H1 (cell line): ENCODE results near the gene SEC14L5. TPM values are rescaled to one million over a fixed set of nuclear protein-coding genes. Genes with fewer than 3 reads are reported as not detected.
"Not testable (repeated sequence)": the region's sequence is repeated elsewhere in the genome, so short reads cannot be mapped to it uniquely, and the experiment has no call there.

Experiments
- CTCF ChIA-PET: fragments of 300-600 bp; sonication (Branson Sonifier 250); formaldehyde crosslinking; loops from one replicate; lab custom pipeline; 2021; ENCODE audit not compliant: partially characterized antibody; lab: Charles Lee
- POLR2A ChIA-PET: fragments of 300-600 bp; sonication (Branson Sonifier 250); formaldehyde crosslinking; loops from one replicate; lab custom pipeline; 2021; ENCODE audit warnings: inconsistent platforms; ENCODE audit not compliant: partially characterized antibody; lab: Charles Lee
- DNase-seq, 2 experiments: peaks; one replicate each; pipeline versions ENCODE4 v3.0.0 to v3.0.0-alpha.2; 2010 to 2022; ENCODE audit warnings: low spot score in 2 of 2, low read depth in 1 of 2, mixed read lengths in 1 of 2
- FAIRE-seq: peaks from 2 replicates; lab custom pipeline; 2011; peaks lifted over from hg19 to GRCh38; lab: Jason Lieb, UNC
- H2AFZ ChIP-seq: 2 replicates; pipeline ENCODE4 v1.8.1; 2012; ENCODE audit warnings: low read length, inconsistent platforms
- H2AK5ac ChIP-seq: 2 replicates; pipeline ENCODE4 v1.6.1; 2013; ENCODE audit warnings: low read depth, low read length
- H2BK120ac ChIP-seq: replicated peaks from 2 replicates; pipeline ENCODE3; 2013; ENCODE audit warnings: low read depth, low read length, inconsistent platforms
- H2BK12ac ChIP-seq: 2 replicates; pipeline ENCODE4 v1.6.1; 2013; ENCODE audit warnings: low read depth, low read length
- H2BK15ac ChIP-seq: 2 replicates; pipeline ENCODE4 v1.6.1; 2013; ENCODE audit warnings: low read length
- H2BK20ac ChIP-seq: 2 replicates; pipeline ENCODE4 v1.6.1; 2013; ENCODE audit warnings: low read length
- H2BK5ac ChIP-seq: 2 replicates; pipeline ENCODE4 v1.6.1; 2013; ENCODE audit warnings: low read depth, low read length
- H3K14ac ChIP-seq: 2 replicates; pipeline ENCODE4 v1.6.1; 2013; ENCODE audit warnings: inconsistent platforms; ENCODE audit not compliant: insufficient read length
- H3K18ac ChIP-seq: 2 replicates; pipeline ENCODE4 v1.6.1; 2013; ENCODE audit warnings: low read length; ENCODE audit errors: extremely low read depth
- H3K23ac ChIP-seq: 2 replicates; pipeline ENCODE4 v1.6.1; 2013; ENCODE audit warnings: inconsistent platforms; ENCODE audit not compliant: insufficient read length
- H3K23me2 ChIP-seq: 2 replicates; pipeline ENCODE4 v1.6.1; 2013; ENCODE audit warnings: low read depth, low read length
- H3K27ac ChIP-seq: 2 replicates; pipeline ENCODE4 v1.6.1; 2011; ENCODE audit warnings: low read depth, low read length, inconsistent platforms
- H3K27me3 ChIP-seq, 4 experiments: replicated peaks in 1 of 4; 1 replicate in 1 of 4; 2 replicates in 3 of 4; pipeline versions ENCODE4 v1.6.1 to v1.8.1; 2011 to 2013; ENCODE audit warnings: low read length in 3 of 4, mild to moderate bottlenecking in 3 of 4, inconsistent platforms in 2 of 4, mixed read lengths in 2 of 4, moderate library complexity in 1 of 4; ENCODE audit not compliant: control insufficient read depth in 3 of 4, insufficient read depth in 3 of 4; ENCODE audit errors: extremely low read depth in 1 of 4
- H3K36me3 ChIP-seq, 4 experiments: 2 replicates each; pipeline versions ENCODE4 v1.6.1 to v1.8.1; 2011 to 2013; ENCODE audit warnings: mild to moderate bottlenecking in 4 of 4, low read length in 3 of 4, moderate library complexity in 2 of 4, control low read depth in 1 of 4, inconsistent platforms in 1 of 4; ENCODE audit not compliant: insufficient read depth in 4 of 4, control insufficient read depth in 2 of 4
- H3K4ac ChIP-seq: replicated peaks from 2 replicates; pipeline ENCODE3; 2013; ENCODE audit warnings: low read length, low read depth, mixed read lengths, inconsistent platforms; ENCODE audit not compliant: insufficient read length
- H3K4me1 ChIP-seq, 4 experiments: replicated peaks in 1 of 4; 1 replicate in 1 of 4; 2 replicates in 3 of 4; pipeline versions ENCODE4 v1.6.1 to v1.8.1; 2011 to 2013; ENCODE audit warnings: low read length in 3 of 4, inconsistent platforms in 2 of 4, mixed read lengths in 1 of 4; ENCODE audit not compliant: insufficient read depth in 4 of 4, control insufficient read depth in 3 of 4
- H3K4me2 ChIP-seq, 2 experiments: 2 replicates each; pipeline versions ENCODE4 v1.6.1 to v1.8.1; 2011 to 2013; ENCODE audit warnings: low read depth in 2 of 2, low read length in 2 of 2, control low read depth in 1 of 2, inconsistent platforms in 1 of 2, mild to moderate bottlenecking in 1 of 2; ENCODE audit not compliant: insufficient read depth in 1 of 2
- H3K4me3 ChIP-seq, 4 experiments: fragments of 200-600, 300-600 bp in 1 of 4; sonication (generic), shearing (Covaris generic), sonication (Bioruptor Twin) in 1 of 4; 2 replicates each; pipeline versions ENCODE4 v1.5.1 to v1.8.1; 2011 to 2016; ENCODE audit warnings: low read length in 4 of 4, low read depth in 3 of 4, control low read depth in 2 of 4, inconsistent platforms in 2 of 4, mild to moderate bottlenecking in 2 of 4, mixed read lengths in 1 of 4, moderate library complexity in 1 of 4; ENCODE audit not compliant: insufficient read depth in 2 of 4; ENCODE audit errors: extremely low read depth in 1 of 4
- H3K56ac ChIP-seq: replicated peaks from 2 replicates; pipeline ENCODE3; 2013; ENCODE audit warnings: low read depth, mild to moderate bottlenecking, mixed read lengths, low read length, inconsistent platforms; ENCODE audit not compliant: insufficient read length
- H3K79me1 ChIP-seq: 2 replicates; pipeline ENCODE4 v1.6.1; 2013; ENCODE audit warnings: low read depth, low read length, control low read depth
- H3K79me2 ChIP-seq, 2 experiments: 2 replicates each; pipeline versions ENCODE4 v1.6.1 to v1.8.1; 2012 to 2013; ENCODE audit warnings: low read length in 2 of 2, mild to moderate bottlenecking in 2 of 2, inconsistent platforms in 1 of 2; ENCODE audit not compliant: insufficient read depth in 2 of 2, control insufficient read depth in 1 of 2
- H3K9ac ChIP-seq, 4 experiments: replicated peaks in 1 of 4; 1 replicate in 1 of 4; 2 replicates in 3 of 4; pipeline versions ENCODE4 v1.6.1 to v1.8.1; 2011 to 2013; ENCODE audit warnings: low read depth in 3 of 4, low read length in 3 of 4, control low read depth in 2 of 4, mild to moderate bottlenecking in 2 of 4, moderate library complexity in 2 of 4, inconsistent platforms in 1 of 4; ENCODE audit errors: extremely low read depth in 1 of 4
- H3K9me3 ChIP-seq, 2 experiments: 2 replicates each; pipeline versions ENCODE4 v1.6.1 to v1.8.1; 2012 to 2013; ENCODE audit warnings: mild to moderate bottlenecking in 2 of 2, moderate library complexity in 2 of 2, control low read depth in 1 of 2, inconsistent platforms in 1 of 2, low read depth in 1 of 2, low read length in 1 of 2, mixed read lengths in 1 of 2; ENCODE audit not compliant: insufficient read depth in 2 of 2
- H4K20me1 ChIP-seq, 2 experiments: replicated peaks in 1 of 2; 2 replicates each; pipeline versions ENCODE3 to v1.8.1; 2011 to 2013; ENCODE audit warnings: inconsistent platforms in 2 of 2, low read length in 2 of 2, mild to moderate bottlenecking in 1 of 2; ENCODE audit not compliant: insufficient read depth in 2 of 2, control insufficient read depth in 1 of 2
- H4K5ac ChIP-seq: 2 replicates; pipeline ENCODE4 v1.6.1; 2013; ENCODE audit warnings: low read length, low read depth, mixed read lengths, inconsistent platforms; ENCODE audit not compliant: insufficient read length
- H4K8ac ChIP-seq: 2 replicates; pipeline ENCODE4 v1.8.0; 2013; ENCODE audit warnings: mild to moderate bottlenecking, moderate library complexity, low read length, inconsistent platforms; ENCODE audit not compliant: insufficient read depth; ENCODE audit errors: extremely low read depth
- H4K91ac ChIP-seq: replicated peaks from 2 replicates; pipeline ENCODE3; 2013; ENCODE audit warnings: low read length, mixed read lengths, inconsistent platforms; ENCODE audit not compliant: insufficient read length
- WGBS, 2 experiments: shearing (Covaris generic) in 1 of 2; methylation state at CpG; one replicate each; pipeline versions ENCODE4 v1.1.6 to v1.1.7; 2013 to 2015; ENCODE audit warnings: low lambda C conversion rate in 2 of 2, mixed read lengths in 2 of 2, inconsistent platforms in 1 of 2, low coverage in 1 of 2, missing lambda C conversion rate in 1 of 2; ENCODE audit not compliant: insufficient replicate concordance in 2 of 2, insufficient coverage in 1 of 2, insufficient read length in 1 of 2; ENCODE audit errors: extremely low coverage in 1 of 2, missing lambda C conversion rate in 1 of 2; 5-methylcytosine and 5-hydroxymethylcytosine counted together
- polyA plus RNA-seq, 7 experiments: library from polyadenylated mRNA; depleted of rRNA in 3 of 7; stranded (reverse) in 5 of 7; unstranded in 2 of 7; fragments of >200 nt in 5 of 7; fragments of 200-250 nt in 2 of 7; gene quantifications; 1 replicate in 5 of 7; 2 replicates in 1 of 7; 4 replicates in 1 of 7; pipeline versions ENCODE4 v1.2.1 to v1.2.3, GENCODE V29; 2011 to 2013; ENCODE audit warnings: missing spikeins in 2 of 7, mixed read lengths in 2 of 7
- total RNA-seq: library from RNA; stranded (reverse); fragmentation: NEBNext Ultra II Directional; extraction: Animal tissue kit (Norgen Biotek cat#: 25700); gene quantifications from 2 replicates; pipeline ENCODE4 v1.2.1, GENCODE V29; 2021

The SEC14L5 gene
- total and polyA plus RNA-seq, 2 of the 8 experiments (the other 6 are each of a cell fraction or from before 2014, with no cell fraction given) = 1.9 to 3.0 TPM

- H2BK5ac ChIP-seq, H3K56ac ChIP-seq, H4K8ac ChIP-seq, H2BK20ac ChIP-seq, H3K79me2 ChIP-seq, H4K5ac ChIP-seq, H3K27me3 ChIP-seq, H3K14ac ChIP-seq, H3K23ac ChIP-seq, H3K9me3 ChIP-seq, H4K91ac ChIP-seq, H3K18ac ChIP-seq, CTCF ChIA-PET, DNase-seq, H3K4me3 ChIP-seq, FAIRE-seq, H3K36me3 ChIP-seq, H2BK120ac ChIP-seq, H3K23me2 ChIP-seq, H3K4ac ChIP-seq, H2BK12ac ChIP-seq, H4K20me1 ChIP-seq, H2AK5ac ChIP-seq, H3K9ac ChIP-seq, H3K4me2 ChIP-seq, H2AFZ ChIP-seq, H2BK15ac ChIP-seq, H3K79me1 ChIP-seq, H3K27ac ChIP-seq: not testable (repeated sequence)
- POLR2A ChIA-PET = interaction anchor here (0.6 to 0.9 kb wide), 2 partner anchors 12 to 193 kb away, joined by 3 read pairs; no protein-coding TSS in a partner anchor
- peaks cover 4 to 19% (median 12%) of the 10 kb centered on the region in 4 experiments for H3K4me1 ChIP-seq
- 85% methylated on average over 3 of the region's 3 CpGs; no CpG with 5 or more reads in 1 of the 2 experiments for WGBS, 2 experiments
Measured at GRCh38 chr16:4951583-4951982, 6.5 kb upstream of the SEC14L5 start.
